Measurements from ENCODE around the gene COL4A1.

The COL4A1 gene

GRCh38 chr13:110179857-110180147 is 127.2 kb downstream of the COL4A1 start:
- TF ChIP-seq ZNF274 (IDR thresholded peaks at IDR 0.05; ENCODE audit: low read depth, low read length): no peak
- H3K4me3 ChIP-seq (ENCODE audit: low read length): no peak overlapping the region

- no peak for TF ChIP-seq ZNF274 (IDR thresholded peaks at IDR 0.05; ENCODE audit: low read depth, low read length)
- no peak overlapping the region for H3K4me3 ChIP-seq (ENCODE audit: low read length)
These were observed 127.7 kb downstream of the COL4A1 start for GRCh38 chr13:110179116-110179856.

GRCh38 chr13:110177790-110178189 is 129.2 kb downstream of the COL4A1 start:
- no peak overlapping the region for H3K4me3 ChIP-seq (ENCODE audit: low read length)
- no peak for TF ChIP-seq ZNF274 (IDR thresholded peaks at IDR 0.05; ENCODE audit: low read depth, low read length)

- no peak overlapping the region for H3K4me3 ChIP-seq (ENCODE audit: low read length)
- TF ChIP-seq ZNF274 (IDR thresholded peaks at IDR 0.05; ENCODE audit: low read depth, low read length): no peak
These were observed 130.5 kb downstream of the COL4A1 start for GRCh38 chr13:110176431-110176830.

- TF ChIP-seq ZNF274 (IDR thresholded peaks at IDR 0.05; ENCODE audit: low read depth, low read length): no peak
- H3K4me3 ChIP-seq (ENCODE audit: low read length): no peak overlapping the region
These were observed 133.6 kb downstream of the COL4A1 start for GRCh38 chr13:110173247-110173818.

- TF ChIP-seq ZNF274 (IDR thresholded peaks at IDR 0.05; ENCODE audit: low read depth, low read length): no peak
- H3K4me3 ChIP-seq (ENCODE audit: low read length): no peak overlapping the region
These were observed 136.1 kb downstream of the COL4A1 start for GRCh38 chr13:110170882-110171281.

GRCh38 chr13:110170020-110170790 is 136.8 kb downstream of the COL4A1 start:
- no peak for TF ChIP-seq ZNF274 (IDR thresholded peaks at IDR 0.05; ENCODE audit: low read depth, low read length)
- H3K4me3 ChIP-seq (ENCODE audit: low read length): no peak overlapping the region

GRCh38 chr13:110168999-110169933 is 137.7 kb downstream of the COL4A1 start:
- no peak for TF ChIP-seq ZNF274 (IDR thresholded peaks at IDR 0.05; ENCODE audit: low read depth, low read length)
- no peak overlapping the region for H3K4me3 ChIP-seq (ENCODE audit: low read length)

GRCh38 chr13:110166598-110166997 is 140.4 kb downstream of the COL4A1 start:
- no peak for TF ChIP-seq ZNF274 (IDR thresholded peaks at IDR 0.05; ENCODE audit: low read depth, low read length)
- H3K4me3 ChIP-seq (ENCODE audit: low read length): no peak overlapping the region

- H3K4me3 ChIP-seq (ENCODE audit: low read length): no peak overlapping the region
- TF ChIP-seq ZNF274 (IDR thresholded peaks at IDR 0.05; ENCODE audit: low read depth, low read length): no peak
These were observed 142.3 kb downstream of the COL4A1 start for GRCh38 chr13:110164706-110165105.

GRCh38 chr13:110162866-110163658 is 143.9 kb downstream of the COL4A1 start:
- TF ChIP-seq ZNF274 (IDR thresholded peaks at IDR 0.05; ENCODE audit: low read depth, low read length): no peak
- no peak overlapping the region for H3K4me3 ChIP-seq (ENCODE audit: low read length)

- H3K4me3 ChIP-seq (ENCODE audit: low read length): no peak overlapping the region
- no peak for TF ChIP-seq ZNF274 (IDR thresholded peaks at IDR 0.05; ENCODE audit: low read depth, low read length)
These were observed 144.9 kb downstream of the COL4A1 start for GRCh38 chr13:110162053-110162452.

- TF ChIP-seq ZNF274 (IDR thresholded peaks at IDR 0.05; ENCODE audit: low read depth, low read length): no peak
These were observed 145.7 kb downstream of the COL4A1 start for GRCh38 chr13:110161112-110161882.

More at GRCh38 chr13:110161112-110161882, 145.7 kb downstream of the COL4A1 start:
- H3K4me3 ChIP-seq (ENCODE audit: low read length): no peak overlapping the region
